ENCODE results near the gene SLC39A8.
A peak's percentile ranks its signal among the peaks of the same experiment; 100 is the strongest.
"Not testable (repeated sequence)": the region's sequence is repeated elsewhere in the genome, so short reads cannot be mapped to it uniquely, and the experiment has no call there.

The SLC39A8 gene

DNA sequence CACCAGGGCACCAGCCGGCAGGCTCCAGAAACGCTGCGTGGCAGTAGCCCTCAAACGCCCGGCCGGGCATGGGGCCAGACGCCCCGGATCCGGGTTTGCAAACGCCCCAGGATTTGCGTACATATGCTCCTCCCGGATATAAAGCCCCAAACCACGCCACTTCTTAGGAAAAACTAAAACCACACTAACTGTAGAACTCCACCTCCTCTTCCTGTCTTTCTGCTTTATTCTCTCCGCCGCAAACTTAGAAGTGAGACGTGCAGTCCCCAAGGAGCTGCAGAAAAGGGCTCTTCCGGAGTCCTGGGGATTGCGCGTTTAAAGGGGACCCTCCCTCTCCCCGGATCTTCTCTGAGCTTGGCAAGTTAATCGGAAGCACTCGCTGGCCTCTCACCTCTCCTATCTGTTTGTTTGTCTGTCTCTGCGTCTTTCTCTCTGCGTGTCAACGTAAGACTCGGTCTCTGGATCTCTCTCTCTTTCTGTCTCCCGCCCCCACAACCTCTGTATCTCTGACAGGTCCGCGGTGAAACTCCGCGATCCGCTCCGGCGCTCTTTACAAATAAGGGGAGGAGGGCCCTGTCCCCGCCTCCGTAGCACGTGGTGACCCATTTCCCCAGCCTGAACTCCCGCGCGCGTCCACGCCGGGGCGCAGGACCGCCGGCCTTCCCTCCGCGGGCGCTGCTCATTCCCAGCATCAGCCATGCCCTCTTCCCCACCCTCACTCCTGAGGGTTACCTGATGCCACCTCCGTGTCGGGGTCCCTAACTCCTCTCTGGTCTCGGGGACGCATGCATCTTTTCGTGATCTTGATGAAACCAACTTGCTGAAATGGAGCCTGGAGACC lies at the start of gene SLC39A8:
SLC39A8 (minus strand) TSS at position 529 of the 841 bp plus-strand sequence. CDS start 820 bp downstream, outside the sequence.
- DNase-seq (ENCODE audit: low spot score), result peak; percentile 94

DNA sequence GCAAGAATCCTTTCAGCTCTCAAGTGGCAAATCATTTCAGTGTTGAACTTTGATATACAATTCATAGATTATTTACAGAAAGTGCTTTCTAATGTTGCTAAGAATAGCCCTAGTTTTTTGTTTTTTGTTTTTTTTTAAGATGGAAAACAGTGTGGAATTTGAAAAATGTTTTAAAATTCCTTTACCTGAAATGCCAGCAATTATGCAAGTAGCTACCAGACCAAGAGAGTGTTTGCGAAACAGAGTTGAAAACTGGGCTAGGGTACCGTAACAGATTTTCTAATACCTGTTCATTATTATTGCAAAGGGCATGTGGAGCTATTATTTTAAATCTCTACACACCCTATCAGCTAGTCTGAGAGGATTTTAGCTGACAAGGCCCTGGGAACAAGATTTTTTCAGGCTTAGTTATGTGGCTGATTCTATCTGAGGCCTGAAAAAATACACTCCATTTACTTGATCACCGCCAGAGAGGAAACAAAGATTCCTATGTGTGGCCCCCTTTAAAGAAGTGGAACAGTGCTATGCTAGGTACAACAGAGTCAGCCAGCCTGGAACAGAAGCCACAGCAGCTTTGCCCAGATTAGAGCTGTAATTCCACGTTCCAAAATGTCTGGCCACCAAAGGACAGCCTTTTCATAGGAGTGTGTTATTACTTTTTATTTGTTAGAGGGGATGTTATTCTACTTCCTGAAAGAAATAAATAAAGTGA lies 46.9 kb upstream of the SLC39A8 start:
- no peak for DNase-seq (ENCODE audit: low spot score)

DNA sequence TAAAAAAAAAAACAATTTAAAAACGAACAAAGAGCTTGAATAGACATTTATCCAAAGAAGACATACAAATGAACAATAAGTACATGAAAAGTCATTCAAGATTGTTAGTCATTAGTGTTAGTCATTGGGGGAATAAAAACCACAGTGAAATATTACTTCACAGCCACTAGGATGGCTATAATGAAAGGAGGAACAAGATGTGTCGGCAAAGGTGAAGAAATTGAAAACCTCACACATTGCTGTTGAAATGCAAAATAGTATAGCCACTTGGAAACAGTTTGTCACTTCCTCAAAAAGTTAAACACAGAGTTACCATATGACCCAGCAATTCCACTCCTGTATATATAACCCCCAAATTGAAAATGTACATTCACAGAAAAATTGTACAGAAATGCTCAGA lies 45.2 kb upstream of the SLC39A8 start:
- DNase-seq (ENCODE audit: low spot score), result peak; percentile 7

GRCh38 chr4:102388611-102389010 lies 43.3 kb upstream of the SLC39A8 start:
- no peak for DNase-seq (ENCODE audit: low spot score)

- DNase-seq (ENCODE audit: low spot score), result no peak
Observed at GRCh38 chr4:102387552-102388150, 42.4 kb upstream of the SLC39A8 start.

GRCh38 chr4:102386966-102387365 lies 41.7 kb upstream of the SLC39A8 start:
- no peak for DNase-seq (ENCODE audit: low spot score)

GRCh38 chr4:102380253-102380652 lies 35.0 kb upstream of the SLC39A8 start:
- DNase-seq (ENCODE audit: low spot score), result not testable (repeated sequence)

DNA sequence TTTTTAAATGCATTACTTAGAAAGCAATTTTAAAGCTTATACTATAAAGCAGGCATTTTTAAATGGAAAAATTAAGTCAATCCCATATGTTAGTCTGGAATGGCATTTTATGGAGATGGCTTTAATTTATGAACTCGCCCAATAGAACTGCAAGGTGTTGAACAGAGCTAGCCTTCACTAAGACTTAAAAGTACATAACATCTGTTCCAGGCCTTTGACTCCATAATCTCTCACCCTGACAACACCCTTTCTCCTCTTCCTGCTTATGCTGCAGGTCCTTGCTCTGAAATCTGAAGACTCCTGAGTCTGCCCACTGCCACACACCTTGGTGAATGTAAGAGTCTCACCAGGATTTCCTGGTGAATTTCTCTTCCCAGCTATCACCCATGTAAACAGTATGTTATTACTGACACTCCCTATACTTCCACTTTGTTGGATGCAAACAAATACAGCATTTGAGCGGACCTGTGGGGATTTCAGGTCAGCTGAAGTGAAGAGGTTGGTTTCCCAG lies 17.7 kb upstream of the SLC39A8 start:
- no peak for DNase-seq (ENCODE audit: low spot score)

DNA sequence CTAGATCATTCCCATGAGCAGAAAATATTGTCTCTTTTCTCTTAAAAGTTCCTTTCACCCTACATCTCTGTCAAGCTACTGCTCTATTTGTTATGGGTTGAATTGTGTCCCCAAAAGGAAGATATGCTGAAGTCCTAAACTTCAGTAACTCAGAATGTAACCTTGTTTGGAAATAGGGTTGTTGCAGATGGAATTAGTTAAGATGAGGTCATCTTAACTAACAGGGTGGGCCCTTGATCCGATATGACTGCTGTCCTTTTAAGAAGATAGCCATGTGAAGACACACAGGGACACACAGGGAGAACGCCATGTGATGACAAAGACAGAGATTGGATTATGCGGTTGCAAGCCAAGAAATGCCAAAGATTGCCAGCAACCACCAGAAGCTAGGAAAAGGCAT lies 12.8 kb upstream of the SLC39A8 start:
- no peak for DNase-seq (ENCODE audit: low spot score)

DNA sequence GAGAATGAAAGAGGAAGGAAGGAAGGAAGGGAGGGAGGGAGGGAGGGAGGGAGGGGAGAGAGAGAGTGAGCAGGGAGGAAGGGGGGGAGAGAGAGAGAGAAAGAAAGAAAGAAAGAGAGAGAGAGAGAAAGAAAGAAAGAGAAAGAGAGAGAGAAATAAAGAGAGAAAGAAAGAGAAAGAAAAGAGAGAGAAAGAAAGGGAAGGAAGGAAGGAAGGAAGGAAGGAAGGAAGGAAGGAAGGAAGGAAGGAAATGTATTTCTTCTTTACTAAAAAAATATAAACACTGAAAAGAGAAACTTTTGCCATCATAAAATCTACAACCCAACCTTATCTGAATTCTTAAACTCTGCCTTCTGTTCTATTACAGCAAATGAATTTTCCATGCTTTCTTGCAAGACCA lies 12.4 kb upstream of the SLC39A8 start:
- not testable (repeated sequence) for DNase-seq (ENCODE audit: low spot score)

GRCh38 chr4:102356562-102357202 lies 11.4 kb upstream of the SLC39A8 start:
- DNase-seq (ENCODE audit: low spot score), result no peak

DNA sequence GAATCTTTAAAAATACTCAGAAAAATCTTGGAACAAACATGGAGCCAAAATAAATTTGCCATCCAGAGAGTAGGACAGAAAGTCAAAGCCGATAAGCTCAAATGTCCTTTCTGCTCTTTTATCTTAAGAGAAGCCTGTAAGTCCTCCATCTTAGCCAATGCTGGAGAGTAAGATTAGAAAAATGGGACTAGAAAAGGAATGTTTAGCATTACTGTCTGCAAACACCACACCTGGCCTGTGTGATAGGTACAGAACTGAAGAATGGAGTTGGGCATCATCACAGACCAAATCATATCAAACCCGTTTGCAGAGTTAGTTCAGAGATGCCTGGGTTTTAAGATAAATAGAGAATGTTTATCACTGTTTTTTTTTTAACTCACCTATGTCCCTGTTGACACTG lies 10.5 kb upstream of the SLC39A8 start:
- DNase-seq (ENCODE audit: low spot score), result no peak

DNA sequence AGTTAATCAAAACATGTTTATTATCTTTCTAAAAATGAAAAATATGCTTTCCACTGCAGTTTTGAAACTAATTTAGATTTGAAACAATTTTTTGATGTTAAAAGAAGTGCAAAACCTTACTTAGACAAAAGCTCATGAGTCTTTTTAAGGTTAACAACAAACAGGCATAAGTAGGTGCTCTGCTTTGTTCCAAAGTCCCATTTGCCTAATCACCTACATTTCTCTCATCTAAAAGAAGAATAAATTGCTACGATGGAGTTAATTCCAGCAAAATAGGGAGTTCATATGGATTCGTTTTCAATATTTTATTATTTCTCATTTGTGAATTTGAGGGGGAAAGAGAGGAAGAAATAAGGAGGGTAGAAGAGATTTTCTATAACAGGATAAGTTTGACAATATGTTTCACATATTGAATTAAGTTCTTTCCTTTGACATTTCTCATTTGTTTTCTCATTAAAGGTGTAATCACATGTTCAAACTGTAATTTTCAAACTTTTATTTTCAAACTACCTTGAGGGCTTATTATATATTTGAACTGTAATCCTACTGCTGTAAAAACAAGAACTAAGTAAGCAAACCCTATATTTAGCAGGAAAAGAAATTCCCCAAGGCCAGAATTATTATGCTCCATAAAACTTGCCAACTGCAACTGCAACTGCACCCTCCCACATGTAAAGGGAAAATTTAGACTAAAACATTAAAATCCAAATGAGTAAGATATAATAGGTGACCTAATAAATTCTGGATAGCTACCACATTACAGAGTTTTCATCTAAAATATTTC lies 9.6 kb upstream of the SLC39A8 start:
- no peak for DNase-seq (ENCODE audit: low spot score)

DNA sequence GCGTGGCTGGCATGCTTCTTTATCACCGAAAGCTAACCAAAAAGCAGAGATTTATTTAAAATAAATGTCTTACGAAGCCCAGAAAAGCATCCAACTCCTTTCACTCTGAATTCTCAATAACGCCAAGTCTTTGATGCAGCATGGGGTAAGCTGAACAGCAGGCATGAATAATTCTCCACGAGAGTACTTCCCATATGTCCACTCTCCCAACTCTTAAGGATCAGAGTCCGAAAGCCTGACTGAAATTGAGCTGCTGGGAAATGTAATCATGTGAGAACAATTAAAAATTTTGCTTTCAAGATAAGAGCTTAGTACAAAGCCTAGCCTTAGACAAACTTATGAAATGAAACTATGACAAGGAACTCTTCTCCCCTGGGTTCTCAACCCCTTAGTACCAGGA lies 7.5 kb upstream of the SLC39A8 start:
- DNase-seq (ENCODE audit: low spot score), result no peak

GRCh38 chr4:102350634-102351033 lies 5.4 kb upstream of the SLC39A8 start:
- DNase-seq (ENCODE audit: low spot score), result no peak

- no peak for DNase-seq (ENCODE audit: low spot score)
Observed at GRCh38 chr4:102348701-102349100, 3.4 kb upstream of the SLC39A8 start.

DNA sequence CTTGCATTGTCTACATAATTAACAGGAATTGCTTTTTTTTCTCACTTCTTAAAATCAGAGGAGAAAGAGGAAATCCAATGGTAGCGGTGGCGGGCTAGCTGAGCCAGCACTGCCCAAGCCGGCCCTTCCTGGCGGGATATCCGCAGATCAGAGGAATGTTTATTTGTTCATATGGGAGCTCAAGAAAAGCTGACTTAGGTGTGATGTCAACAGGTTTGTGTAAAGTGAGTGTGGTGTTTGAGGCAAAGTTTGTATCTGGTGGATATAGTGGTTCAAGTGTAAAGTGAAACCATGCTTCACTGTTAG lies 466 bp upstream of the SLC39A8 start:
- no peak for DNase-seq (ENCODE audit: low spot score)

- DNase-seq (ENCODE audit: low spot score), result peak; percentile 78
Observed at GRCh38 chr4:102344520-102344953, 745 bp downstream of the SLC39A8 start.

DNA sequence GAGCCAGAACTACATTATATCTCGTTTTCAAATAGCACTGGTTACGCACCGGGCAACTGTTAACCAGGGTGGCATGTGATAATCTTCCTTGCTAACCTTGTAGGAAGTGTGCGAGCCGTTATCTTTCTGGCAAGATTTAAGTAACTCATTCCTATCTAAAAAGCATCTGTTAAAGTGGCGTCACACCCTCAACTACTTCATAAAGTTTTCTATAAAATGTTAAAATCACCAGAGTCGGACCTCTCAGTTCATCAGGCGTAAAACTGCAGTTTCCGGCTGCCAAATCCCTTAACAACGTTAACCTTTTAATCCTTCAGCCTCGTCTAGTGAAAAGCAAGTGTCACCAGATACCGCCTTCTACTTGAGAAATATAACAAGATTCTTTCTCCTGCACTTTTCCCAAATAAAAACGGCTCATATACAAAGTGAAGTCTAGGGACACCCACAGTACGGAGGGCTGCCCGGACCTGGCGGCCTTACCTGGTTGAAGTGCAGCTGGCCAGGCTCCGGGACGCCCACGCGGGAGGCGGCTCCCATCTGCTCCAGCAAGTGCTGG lies 1.2 kb downstream of the SLC39A8 start:
- no peak for DNase-seq (ENCODE audit: low spot score)

DNA sequence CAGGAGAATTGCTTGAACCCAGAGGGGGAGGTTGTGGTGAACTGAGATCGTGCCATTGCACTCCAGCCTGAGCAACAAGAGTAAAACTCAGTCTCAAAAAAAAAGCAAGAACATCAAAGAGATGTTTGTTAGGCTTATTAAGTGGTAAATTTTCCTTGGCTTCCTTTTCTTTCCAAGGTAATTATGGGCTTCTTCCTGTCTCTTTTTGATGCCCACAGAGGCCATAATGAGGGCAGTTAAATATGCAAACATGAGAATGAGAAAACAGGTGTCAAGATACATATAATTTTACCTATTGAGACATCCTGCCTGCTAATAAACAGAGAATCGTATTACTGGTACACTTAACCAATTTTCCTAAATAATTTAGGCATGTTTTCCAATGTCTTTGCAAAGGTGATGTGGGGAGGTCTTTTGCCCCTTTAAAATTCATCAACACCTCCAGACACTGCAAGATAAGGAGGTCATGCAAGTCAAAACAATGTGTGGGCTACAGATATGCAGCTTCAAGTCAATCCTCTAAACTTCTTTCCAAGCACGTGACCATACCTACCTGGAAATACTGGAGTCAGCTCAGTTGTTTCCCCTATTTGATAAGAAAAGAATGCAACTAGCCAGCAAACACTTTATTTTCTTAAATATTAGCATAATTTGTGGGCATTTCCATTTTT lies 2.7 kb downstream of the SLC39A8 start:
- DNase-seq (ENCODE audit: low spot score), result no peak

DNA sequence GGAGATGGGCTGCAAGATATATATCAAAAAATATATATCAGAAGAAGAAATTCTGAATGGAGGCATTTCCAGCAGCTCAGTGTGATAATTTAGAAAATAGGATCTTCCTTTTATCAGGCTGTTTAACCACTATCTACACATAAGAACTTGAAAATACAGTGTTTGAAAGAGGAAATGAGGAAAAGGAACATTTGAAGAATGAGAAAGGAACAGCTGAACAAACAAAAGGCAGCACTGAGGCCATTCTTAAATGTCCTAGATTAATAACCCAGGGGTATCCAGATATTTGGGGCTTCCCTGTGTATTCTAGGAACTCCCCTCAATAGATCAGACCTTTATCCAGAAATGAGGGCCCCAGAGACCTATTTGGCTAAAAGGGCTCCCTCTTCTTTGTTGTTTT lies 4.1 kb downstream of the SLC39A8 start:
- no peak for DNase-seq (ENCODE audit: low spot score)

Measured in GM03348 (cell line).